Measurements from ENCODE around the gene STXBP5. TPM values are rescaled to one million over a fixed set of nuclear protein-coding genes. Genes with fewer than 3 reads are reported as not detected.

Gene STXBP5
- total RNA-seq, 4 donors from 2014 or later = 18.1 to 22.1 (median 20.0) TPM

DNA sequence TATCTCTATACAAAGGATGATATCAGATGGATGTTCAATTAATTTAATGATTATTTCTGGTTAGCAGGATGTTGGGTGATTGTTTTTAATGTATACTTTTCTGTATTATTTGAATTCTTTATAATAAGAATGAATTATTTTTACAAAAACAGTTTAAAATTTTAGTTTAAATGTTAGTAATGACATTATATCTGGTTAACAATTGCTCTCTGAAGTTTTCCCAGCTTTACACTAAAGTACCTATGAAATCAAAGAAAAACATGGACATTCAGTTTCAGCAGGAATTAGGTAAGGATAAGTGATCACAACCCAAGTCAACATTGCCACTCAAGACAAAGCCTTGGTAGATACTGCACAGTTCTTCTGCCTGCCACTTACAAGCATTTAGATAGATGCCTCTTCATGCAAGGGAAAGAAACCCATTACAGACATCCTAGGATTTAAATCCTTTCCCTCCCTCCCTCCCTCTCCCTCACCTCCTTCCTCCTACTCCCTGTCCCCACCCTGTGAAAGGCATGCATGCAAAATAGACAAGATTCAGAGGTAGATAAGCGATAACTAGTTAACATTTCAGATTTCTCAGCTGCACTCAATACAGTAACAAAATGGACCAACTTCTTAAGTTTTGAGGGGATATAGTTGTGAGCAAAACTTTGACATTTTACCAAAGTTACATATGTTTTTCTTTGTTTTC is 143.8 kb downstream of the STXBP5 start:
- Histone ChIP-seq H3K4me1 (no peaks in the 10 kb centered on the region), H3K4me3 (no peak overlapping the region), H3K27ac (replicated peaks in 1 of 4) (no peak overlapping the region), H3K9me3 (no peaks in the 10 kb centered on the region), H3K27me3 (no peaks in the 10 kb centered on the region), H3K36me3 (peaks cover 0 to 13% (median 4%) of the 10 kb centered on the region in 4 donors)
- intact Hi-C loops (cut with DNase I) = no loop called here
- no peak for TF ChIP-seq POLR2AphosphoS5 (IDR thresholded peaks at IDR 0.05)
- no peak for TF ChIP-seq POLR2A (IDR thresholded peaks at IDR 0.05; ENCODE audit: low read depth)
- no peak for TF ChIP-seq EP300 (IDR thresholded peaks at IDR 0.05)
- TF ChIP-seq, protein P1, sequence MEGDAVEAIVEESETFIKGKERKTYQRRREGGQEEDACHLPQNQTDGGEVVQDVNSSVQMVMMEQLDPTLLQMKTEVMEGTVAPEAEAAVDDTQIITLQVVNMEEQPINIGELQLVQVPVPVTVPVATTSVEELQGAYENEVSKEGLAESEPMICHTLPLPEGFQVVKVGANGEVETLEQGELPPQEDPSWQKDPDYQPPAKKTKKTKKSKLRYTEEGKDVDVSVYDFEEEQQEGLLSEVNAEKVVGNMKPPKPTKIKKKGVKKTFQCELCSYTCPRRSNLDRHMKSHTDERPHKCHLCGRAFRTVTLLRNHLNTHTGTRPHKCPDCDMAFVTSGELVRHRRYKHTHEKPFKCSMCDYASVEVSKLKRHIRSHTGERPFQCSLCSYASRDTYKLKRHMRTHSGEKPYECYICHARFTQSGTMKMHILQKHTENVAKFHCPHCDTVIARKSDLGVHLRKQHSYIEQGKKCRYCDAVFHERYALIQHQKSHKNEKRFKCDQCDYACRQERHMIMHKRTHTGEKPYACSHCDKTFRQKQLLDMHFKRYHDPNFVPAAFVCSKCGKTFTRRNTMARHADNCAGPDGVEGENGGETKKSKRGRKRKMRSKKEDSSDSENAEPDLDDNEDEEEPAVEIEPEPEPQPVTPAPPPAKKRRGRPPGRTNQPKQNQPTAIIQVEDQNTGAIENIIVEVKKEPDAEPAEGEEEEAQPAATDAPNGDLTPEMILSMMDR (IDR thresholded peaks at IDR 0.05) = no peak
- DNase-seq (ENCODE audit: extremely low spot score) = no peak
- 100% methylated on average over 1 of the region's 1 CpG for WGBS

DNA sequence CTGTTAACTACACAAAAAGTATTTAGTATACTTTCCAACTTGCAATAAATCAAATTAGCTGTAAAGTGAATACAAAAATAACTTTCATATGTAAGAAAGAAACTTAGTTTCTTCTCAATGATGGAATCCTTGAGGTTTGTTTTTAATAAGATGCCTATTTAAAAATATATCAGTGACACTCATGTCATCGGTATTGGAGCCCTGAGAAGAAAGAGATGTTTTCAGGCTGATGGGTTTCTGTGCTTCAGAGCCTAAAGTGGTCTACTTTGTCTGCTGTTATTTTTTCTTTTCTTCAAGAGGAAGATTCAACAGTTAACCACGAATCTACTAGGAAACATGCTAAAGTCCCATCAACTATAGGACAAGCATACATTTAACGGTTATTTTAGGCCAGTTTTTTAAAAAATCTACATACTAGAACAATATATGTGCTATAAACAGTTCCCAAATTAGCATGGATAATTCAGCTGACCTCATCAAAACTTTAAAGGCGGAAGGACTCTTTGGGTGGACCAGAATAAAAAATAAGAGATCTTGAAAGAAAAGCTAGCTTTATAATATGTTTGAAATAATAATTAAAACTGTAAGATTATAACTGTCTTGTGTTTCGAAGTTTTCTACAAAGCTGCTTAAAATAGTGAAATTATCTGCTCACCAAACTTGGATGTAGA is 157.2 kb downstream of the STXBP5 start:
- Histone ChIP-seq H3K27ac (replicated peaks in 1 of 4) (no peak overlapping the region), H3K27me3 (no peaks in the 10 kb centered on the region), H3K36me3 (peaks cover 21 to 64% (median 37%) of the 10 kb centered on the region in 4 donors), H3K4me1 (no peaks in the 10 kb centered on the region), H3K4me3 (no peak overlapping the region), H3K9me3 (no peaks in the 10 kb centered on the region)
- intact Hi-C loops (cut with DNase I) = no loop called here
- TF ChIP-seq EP300 (IDR thresholded peaks at IDR 0.05) (no peak), POLR2AphosphoS5 (IDR thresholded peaks at IDR 0.05) (no peak), POLR2A (IDR thresholded peaks at IDR 0.05; ENCODE audit: low read depth) (no peak)
- TF ChIP-seq, protein P1 (IDR thresholded peaks at IDR 0.05) = no peak
- 88% methylated on average over 5 of the region's 5 CpGs for WGBS
- no peak for DNase-seq (ENCODE audit: extremely low spot score)

DNA sequence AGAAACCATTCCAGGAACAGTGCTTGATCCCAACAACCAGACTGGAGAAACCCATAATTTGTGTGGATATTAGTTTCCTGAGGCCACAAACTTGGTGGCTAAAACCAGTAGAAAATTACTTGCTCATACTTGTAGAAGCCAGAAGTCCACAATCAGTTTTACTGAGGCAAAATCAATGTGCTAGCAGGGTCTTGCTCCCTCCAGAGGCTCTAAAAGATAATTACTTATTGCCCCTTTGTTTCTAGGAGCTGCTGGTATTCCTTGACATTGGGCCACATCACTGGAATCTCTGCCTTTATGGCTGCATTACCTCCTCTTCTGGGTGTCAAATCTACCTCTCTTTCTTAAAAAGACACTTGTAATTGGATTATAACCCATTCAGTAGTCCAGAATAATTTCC is 162.1 kb downstream of the STXBP5 start:
- Histone ChIP-seq H3K27ac (replicated peaks in 1 of 4) (no peak overlapping the region), H3K9me3 (no peaks in the 10 kb centered on the region), H3K27me3 (no peaks in the 10 kb centered on the region), H3K36me3 (peaks cover 12 to 38% (median 25%) of the 10 kb centered on the region in 4 donors), H3K4me1 (no peaks in the 10 kb centered on the region), H3K4me3 (no peak overlapping the region)
- DNase-seq (ENCODE audit: extremely low spot score) = no peak
- intact Hi-C loops (cut with DNase I) = no loop called here
- no peak for TF ChIP-seq POLR2AphosphoS5 (IDR thresholded peaks at IDR 0.05)
- no peak for TF ChIP-seq EP300 (IDR thresholded peaks at IDR 0.05)
- no peak for TF ChIP-seq POLR2A (IDR thresholded peaks at IDR 0.05; ENCODE audit: low read depth)
- TF ChIP-seq, protein P1 (IDR thresholded peaks at IDR 0.05) = no peak

DNA sequence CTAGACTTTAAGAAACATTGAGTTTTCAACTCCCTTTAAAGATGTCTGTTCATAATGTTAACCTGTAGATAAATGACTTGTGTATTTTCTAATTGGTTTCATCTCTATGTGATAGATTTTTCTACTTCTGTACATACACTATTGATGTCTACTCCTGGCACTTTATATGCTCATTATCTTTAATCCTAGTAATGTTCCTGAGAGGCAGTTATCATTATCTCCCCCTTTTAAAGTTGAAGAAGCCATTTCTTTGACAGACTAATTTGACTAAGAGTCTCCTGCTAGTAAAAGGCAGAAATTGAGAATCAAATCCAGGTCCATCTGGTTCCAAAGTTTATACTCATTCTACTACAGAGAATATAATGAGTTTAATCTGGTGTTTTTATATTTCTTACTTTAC is 167.1 kb downstream of the STXBP5 start:
- no peaks in the 10 kb centered on the region for H3K9me3 ChIP-seq
- H3K27me3 ChIP-seq = no peaks in the 10 kb centered on the region
- intact Hi-C loops (cut with DNase I) = no loop called here
- DNase-seq (ENCODE audit: extremely low spot score) = no peak
- no peak overlapping the region for H3K4me3 ChIP-seq
- TF ChIP-seq, protein P1 (IDR thresholded peaks at IDR 0.05) = no peak
- TF ChIP-seq POLR2AphosphoS5 (IDR thresholded peaks at IDR 0.05) (no peak), EP300 (IDR thresholded peaks at IDR 0.05) (no peak), POLR2A (IDR thresholded peaks at IDR 0.05; ENCODE audit: low read depth) (no peak)
- peaks cover 0 to 9% (median 1%) of the 10 kb centered on the region in 4 donors for H3K36me3 ChIP-seq
- H3K4me1 ChIP-seq = no peaks in the 10 kb centered on the region
- H3K27ac ChIP-seq (replicated peaks in 1 of 4) = no peak overlapping the region

Data from esophagus muscularis mucosa (tissue), 4 donors.